NCI-H1092 (cell line): ENCODE data around the gene FEM1A.
"Not testable (repeated sequence)": the region's sequence is repeated elsewhere in the genome, so short reads cannot be mapped to it uniquely, and the experiment has no call there.

ENCODE experiments used
- DNase-seq: peaks from one replicate; lab custom pipeline; 2025; lab: John Stamatoyannopoulos, UW

Gene FEM1A

GRCh38 chr19:4814625-4815425 is 23.3 kb downstream of the FEM1A start:
- DNase-seq = no peak

GRCh38 chr19:4815426-4816201 is 24.1 kb downstream of the FEM1A start:
- peak; percentile 93 for DNase-seq

- DNase-seq = no peak
These were observed 24.8 kb downstream of the FEM1A start for GRCh38 chr19:4816202-4816949.

- no peak for DNase-seq
These were observed 25.4 kb downstream of the FEM1A start for GRCh38 chr19:4816950-4817278.

GRCh38 chr19:4817467-4818277 is 26.1 kb downstream of the FEM1A start:
- DNase-seq = no peak

- DNase-seq = no peak
These were observed 29.7 kb downstream of the FEM1A start for GRCh38 chr19:4821265-4821664.

- DNase-seq = not testable (repeated sequence)
These were observed 30.8 kb downstream of the FEM1A start for GRCh38 chr19:4822354-4822753.

GRCh38 chr19:4823577-4823976 is 32.0 kb downstream of the FEM1A start:
- DNase-seq = no peak

GRCh38 chr19:4829001-4829712 is 37.6 kb downstream of the FEM1A start:
- no peak for DNase-seq

- DNase-seq = no peak
These were observed 38.8 kb downstream of the FEM1A start for GRCh38 chr19:4830332-4830731.

GRCh38 chr19:4830768-4831265 is 39.3 kb downstream of the FEM1A start:
- DNase-seq = no peak

GRCh38 chr19:4831304-4831978 is 39.9 kb downstream of the FEM1A start, which contains the start of gene TICAM1:
Gene TICAM1, minus strand, starts transcription at chr19:4831712. Its CDS starts 13,335 bp downstream, at chr19:4818377.
- no peak for DNase-seq

- not testable (repeated sequence) for DNase-seq
These were observed 40.4 kb downstream of the FEM1A start for GRCh38 chr19:4831979-4832340.

GRCh38 chr19:4832776-4833175 is 41.2 kb downstream of the FEM1A start:
- no peak for DNase-seq

GRCh38 chr19:4839192-4839591 is 47.7 kb downstream of the FEM1A start:
- DNase-seq = no peak

- DNase-seq = no peak
These were observed 52.1 kb downstream of the FEM1A start for GRCh38 chr19:4843647-4843965.

GRCh38 chr19:4844348-4845179 is 53.0 kb downstream of the FEM1A start:
- DNase-seq = no peak

- DNase-seq = not testable (repeated sequence)
These were observed 54.4 kb downstream of the FEM1A start for GRCh38 chr19:4845975-4846374.

- no peak for DNase-seq
These were observed 55.8 kb downstream of the FEM1A start for GRCh38 chr19:4847190-4847973.
